CD4-positive, alpha-beta T cell (primary cell): ENCODE data around the gene SCYGR8. TPM values are rescaled to one million over a fixed set of nuclear protein-coding genes. Genes with fewer than 3 reads are reported as not detected.
"Not testable (repeated sequence)": the region's sequence is repeated elsewhere in the genome, so short reads cannot be mapped to it uniquely, and the experiment has no call there.

Source experiments
- ATAC-seq: fragments of 200-7000 bp; cut with Tn5 transposase; one replicate; pipeline ENCODE4 v1.10.0; 2022; ENCODE audit warnings: mild to moderate bottlenecking; ENCODE audit not compliant: poor library complexity
- CTCF ChIA-PET: fragments of 350-600 bp; sonication (Branson Sonifier 250); formaldehyde crosslinking; loops from one replicate; lab custom pipeline; 2021; ENCODE audit warnings: antibody characterized with exemption, inconsistent platforms; lab: Charles Lee
- POLR2A ChIA-PET: fragments of 350-600 bp; sonication (Branson Sonifier 250); formaldehyde crosslinking; loops from one replicate; lab custom pipeline; 2021; ENCODE audit warnings: antibody characterized with exemption, inconsistent platforms; lab: Charles Lee
- DNase-seq, 14 experiments: peaks; one replicate each; pipeline ENCODE4 v3.0.0-alpha.2; 2013 to 2020; ENCODE audit warnings: mixed read lengths in 2 of 14
- H3K27ac ChIP-seq, 2 donors: one replicate each; pipeline versions ENCODE4 v1.5.1 to v1.7.0; 2013; ENCODE audit warnings: low read length in 2 of 2, low read depth in 1 of 2, mild to moderate bottlenecking in 1 of 2
- H3K27me3 ChIP-seq, 2 experiments: 1 replicate in 1 of 2; 2 replicates in 1 of 2; pipeline versions ENCODE4 v1.6.1 to v1.7.0; 2013; ENCODE audit warnings: low read length in 2 of 2, control low read depth in 1 of 2, mild to moderate bottlenecking in 1 of 2, moderate library complexity in 1 of 2; ENCODE audit not compliant: insufficient read depth in 2 of 2, control insufficient read depth in 1 of 2
- H3K36me3 ChIP-seq: one replicate; pipeline ENCODE4 v1.6.1; 2013; ENCODE audit warnings: low read length, control low read depth; ENCODE audit not compliant: insufficient read depth
- H3K4me1 ChIP-seq: one replicate; pipeline ENCODE4 v1.6.1; 2013; ENCODE audit warnings: low read length, control low read depth; ENCODE audit not compliant: insufficient read depth
- H3K4me3 ChIP-seq: one replicate; pipeline ENCODE4 v1.5.1; 2013; ENCODE audit warnings: mild to moderate bottlenecking, low read length, moderate library complexity
- H3K9me3 ChIP-seq, 2 experiments: 1 replicate in 1 of 2; 2 replicates in 1 of 2; pipeline versions ENCODE4 v1.6.1 to v1.7.0; 2013; ENCODE audit warnings: low read length in 2 of 2, mild to moderate bottlenecking in 2 of 2, control low read depth in 1 of 2, moderate library complexity in 1 of 2; ENCODE audit not compliant: control insufficient read depth in 1 of 2, insufficient read depth in 1 of 2
- H3K27ac Mint-ChIP-seq: one replicate; pipeline ENCODE4 v1.8.0; 2020; ENCODE audit warnings: mixed read lengths
- H3K27me3 Mint-ChIP-seq: one replicate; pipeline ENCODE4 v1.8.0; 2021; ENCODE audit warnings: mixed read lengths
- H3K36me3 Mint-ChIP-seq: one replicate; pipeline ENCODE4 v1.8.0; 2021; ENCODE audit warnings: low read depth, mixed read lengths
- H3K4me1 Mint-ChIP-seq: one replicate; pipeline ENCODE4 v1.8.0; 2021; ENCODE audit warnings: low read depth, mixed read lengths
- H3K4me3 Mint-ChIP-seq: one replicate; pipeline ENCODE4 v1.8.0; 2020; ENCODE audit warnings: mild to moderate bottlenecking, mixed read lengths
- H3K9me3 Mint-ChIP-seq: one replicate; pipeline ENCODE4 v1.8.0; 2020; ENCODE audit warnings: mixed read lengths
- intact Hi-C, 2 experiments: fragments of 100-400 bp; cut with DNase I in 1 of 2; cut with micrococcal nuclease in 1 of 2; formaldehyde crosslinking; loops; one replicate each; pipeline versions ENCODE4 v1.15.1 to v1.9.0; 2023 to 2025; cut with DNase I, micrococcal nuclease
- total RNA-seq, 174 experiments: library from RNA in 2 of 174; stranded (reverse) in 2 of 174; gene quantifications; one replicate each; pipeline ENCODE4 v1.2.3 and lab custom pipeline; 2021 to 2026
- TF ChIP-seq, protein P1 (sequence below): fragments of 200-600 bp; IDR thresholded peaks from one replicate; pipeline ENCODE4 v1.8.0; 2022; ENCODE audit warnings: antibody characterized with exemption, mild to moderate bottlenecking

Gene SCYGR8
- total RNA-seq, 2 experiments from 2014 or later: not detected

DNA sequence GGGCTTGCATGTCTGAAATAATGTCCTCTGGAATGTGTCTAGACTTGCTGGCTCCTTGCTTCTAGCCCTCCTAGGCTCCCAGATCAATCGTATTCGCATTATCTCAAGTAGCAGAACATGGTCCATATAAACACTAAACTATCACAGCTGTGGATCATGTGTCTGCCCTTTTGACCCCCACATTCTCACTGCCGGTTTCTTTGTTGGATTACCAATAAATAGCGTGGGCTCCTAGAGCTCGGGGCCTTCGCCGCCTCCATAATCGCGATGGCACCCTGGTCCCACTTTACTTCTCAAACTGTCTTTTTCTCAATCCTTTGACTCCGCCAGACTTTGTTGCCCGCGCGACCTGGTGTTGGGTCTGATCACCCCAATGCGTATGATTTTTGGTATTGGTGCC is 6.3 kb upstream of the SCYGR8 start:
- ChIA-PET POLR2A (no interaction called here), CTCF (no interaction called here)
- intact Hi-C loops: no loop called here
- Histone ChIP-seq H3K36me3 (no peaks in the 10 kb centered on the region), H3K27ac (no peak overlapping the region), H3K9me3 (no peaks in the 10 kb centered on the region), H3K4me3 (no peak overlapping the region), H3K27me3 (no peaks in the 10 kb centered on the region), H3K4me1 (no peaks in the 10 kb centered on the region)
- no peak overlapping the region for H3K27ac Mint-ChIP-seq
- no peak for DNase-seq
- no peak for ATAC-seq
- H3K4me3 Mint-ChIP-seq: no peak overlapping the region
- TF ChIP-seq, protein P1, sequence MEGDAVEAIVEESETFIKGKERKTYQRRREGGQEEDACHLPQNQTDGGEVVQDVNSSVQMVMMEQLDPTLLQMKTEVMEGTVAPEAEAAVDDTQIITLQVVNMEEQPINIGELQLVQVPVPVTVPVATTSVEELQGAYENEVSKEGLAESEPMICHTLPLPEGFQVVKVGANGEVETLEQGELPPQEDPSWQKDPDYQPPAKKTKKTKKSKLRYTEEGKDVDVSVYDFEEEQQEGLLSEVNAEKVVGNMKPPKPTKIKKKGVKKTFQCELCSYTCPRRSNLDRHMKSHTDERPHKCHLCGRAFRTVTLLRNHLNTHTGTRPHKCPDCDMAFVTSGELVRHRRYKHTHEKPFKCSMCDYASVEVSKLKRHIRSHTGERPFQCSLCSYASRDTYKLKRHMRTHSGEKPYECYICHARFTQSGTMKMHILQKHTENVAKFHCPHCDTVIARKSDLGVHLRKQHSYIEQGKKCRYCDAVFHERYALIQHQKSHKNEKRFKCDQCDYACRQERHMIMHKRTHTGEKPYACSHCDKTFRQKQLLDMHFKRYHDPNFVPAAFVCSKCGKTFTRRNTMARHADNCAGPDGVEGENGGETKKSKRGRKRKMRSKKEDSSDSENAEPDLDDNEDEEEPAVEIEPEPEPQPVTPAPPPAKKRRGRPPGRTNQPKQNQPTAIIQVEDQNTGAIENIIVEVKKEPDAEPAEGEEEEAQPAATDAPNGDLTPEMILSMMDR: no peak
- no peaks in the 10 kb centered on the region for H3K36me3 Mint-ChIP-seq
- H3K4me1 Mint-ChIP-seq: no peaks in the 10 kb centered on the region
- no peaks in the 10 kb centered on the region for H3K9me3 Mint-ChIP-seq
- H3K27me3 Mint-ChIP-seq: peaks cover 10% of the 10 kb centered on the region

DNA sequence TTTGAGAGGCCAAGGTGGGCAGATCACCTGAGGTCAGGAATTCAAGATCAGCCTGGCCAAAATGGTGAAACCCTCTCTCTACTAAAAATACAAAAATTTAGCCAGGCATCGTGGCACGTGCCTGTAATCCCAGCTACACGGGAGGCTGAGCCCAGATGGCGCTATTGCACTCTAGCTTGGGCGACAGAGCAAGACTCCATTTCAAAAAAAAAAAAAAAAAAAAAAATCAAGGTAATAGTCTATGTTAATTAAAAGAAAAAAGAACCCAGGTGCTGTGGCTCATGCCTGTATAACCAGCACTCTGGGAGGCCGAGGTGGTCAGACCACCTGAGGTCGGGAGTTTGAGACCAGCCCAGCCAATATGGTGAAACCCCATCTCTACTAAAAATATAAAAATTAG is 5.0 kb upstream of the SCYGR8 start:
- H3K4me1 Mint-ChIP-seq, H3K36me3 Mint-ChIP-seq, H3K4me3 ChIP-seq, H3K4me3 Mint-ChIP-seq, H3K4me1 ChIP-seq, H3K27ac ChIP-seq, H3K9me3 Mint-ChIP-seq, intact Hi-C loops, H3K36me3 ChIP-seq, ATAC-seq, H3K27me3 ChIP-seq, CTCF ChIA-PET, H3K27ac Mint-ChIP-seq, H3K27me3 Mint-ChIP-seq, H3K9me3 ChIP-seq: not testable (repeated sequence)
- POLR2A ChIA-PET: interaction anchor here (0.6 kb wide), 1 partner anchor 23 kb away, joined by 3 read pairs; no protein-coding TSS in a partner anchor
- DNase-seq: peak in 3 of 14 experiments; percentile 9 to 30 (median 24)

DNA sequence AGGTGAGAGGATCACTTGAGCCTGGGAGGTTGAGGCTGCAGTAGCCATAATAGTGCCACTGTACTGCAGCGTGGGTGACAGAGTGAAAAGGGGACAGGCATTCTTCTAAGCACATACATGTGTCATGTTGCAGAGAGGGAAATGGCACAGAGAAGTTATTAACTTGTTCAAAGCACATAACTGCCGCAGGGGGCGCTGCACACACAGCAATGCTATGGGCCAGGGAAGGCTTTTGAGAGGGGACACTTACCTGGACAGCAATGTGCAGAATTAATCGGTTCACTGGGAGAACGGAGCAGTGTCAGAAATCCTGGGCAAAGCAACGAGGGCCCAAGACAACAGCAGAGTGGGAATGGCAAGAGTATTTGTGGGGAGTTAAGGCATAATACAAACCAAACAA is 2.4 kb downstream of the SCYGR8 start:
- Histone ChIP-seq H3K9me3 (peaks cover 0 to 5% of the 10 kb centered on the region in 2 experiments), H3K27me3 (no peaks in the 10 kb centered on the region), H3K4me1 (no peaks in the 10 kb centered on the region), H3K4me3 (no peak overlapping the region), H3K36me3 (no peaks in the 10 kb centered on the region), H3K27ac (no peak overlapping the region)
- intact Hi-C loops: no loop called here
- Mint-ChIP-seq H3K36me3 (no peaks in the 10 kb centered on the region), H3K4me1 (no peaks in the 10 kb centered on the region), H3K9me3 (no peaks in the 10 kb centered on the region), H3K4me3 (no peak overlapping the region), H3K27me3 (no peaks in the 10 kb centered on the region), H3K27ac (no peak overlapping the region)
- TF ChIP-seq, protein P1: no peak
- no peak for ATAC-seq
- ChIA-PET POLR2A (no interaction called here), CTCF (no interaction called here)
- peak in 1 of 14 experiments; percentile 13 for DNase-seq

DNA sequence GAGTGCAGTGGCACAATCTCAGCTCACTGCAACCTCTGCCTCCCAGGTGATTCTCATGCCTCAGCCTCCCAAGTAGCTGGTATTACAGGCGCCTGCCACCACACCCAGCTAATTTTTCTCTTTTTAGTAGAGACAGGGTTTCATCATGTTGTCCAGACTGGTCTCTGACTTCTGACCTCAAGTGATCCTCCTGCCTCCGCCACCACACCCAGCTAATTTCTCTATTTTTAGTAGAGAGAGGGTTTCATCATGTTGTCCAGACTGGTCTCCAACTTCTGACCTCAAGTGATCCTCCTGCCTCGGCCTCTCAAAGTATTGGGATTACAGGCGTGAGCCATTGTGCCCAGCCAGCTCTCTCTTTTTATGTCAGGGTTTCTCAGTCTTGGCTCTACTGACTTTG is 10.6 kb downstream of the SCYGR8 start:
- H3K27ac ChIP-seq, H3K27me3 ChIP-seq, H3K27me3 Mint-ChIP-seq, H3K9me3 ChIP-seq, H3K9me3 Mint-ChIP-seq, H3K36me3 ChIP-seq, H3K36me3 Mint-ChIP-seq, H3K4me1 ChIP-seq, H3K4me1 Mint-ChIP-seq, ATAC-seq, DNase-seq, intact Hi-C loops, H3K27ac Mint-ChIP-seq, H3K4me3 Mint-ChIP-seq, H3K4me3 ChIP-seq, POLR2A ChIA-PET: not testable (repeated sequence)
- CTCF ChIA-PET: interaction anchor here (1.4 kb wide), 1 partner anchor 10 kb away, joined by 3 read pairs; no protein-coding TSS in a partner anchor
